ENCODE results near the gene RASGEF1B. TPM values are rescaled to one million over a fixed set of nuclear protein-coding genes. Genes with fewer than 3 reads are reported as not detected.

Gene RASGEF1B
- total and polyA plus RNA-seq, 2 experiments from 2014 or later, result 2.8 to 5.2 TPM

- peaks cover 20% of the 10 kb centered on the region for H3K4me1 Mint-ChIP-seq
- peak; percentile 48 to 51 for TF ChIP-seq CTCF (conservative IDR thresholded peaks at IDR 0.05; ENCODE audit: low read depth in 2 of 2)
- no peak for TF ChIP-seq JUNB (IDR thresholded peaks at IDR 0.05; ENCODE audit: unreplicated experiment)
- H3K79me2 ChIP-seq (replicated peaks; ENCODE audit: insufficient read depth), result no peaks in the 10 kb centered on the region
- ATAC-seq (peak; percentile 24), DNase-seq (ENCODE audit: low spot score) (peak; percentile 60)
- no peaks in the 10 kb centered on the region; the same call in 2 of the 3 replicates for H3K36me3 Mint-ChIP-seq (ENCODE audit: low read depth)
- peaks cover 19% of the 10 kb centered on the region for H3K27me3 Mint-ChIP-seq (ENCODE audit: insufficient read depth, low read depth, poor library complexity)
- H2AFZ ChIP-seq, result peak overlapping the region; percentile 96
- H3K27ac ChIP-seq (ENCODE audit: low read depth), result no peak overlapping the region
- no peaks in the 10 kb centered on the region for H3K36me3 ChIP-seq (ENCODE audit: insufficient read depth)
- H3K27me3 ChIP-seq (ENCODE audit: insufficient read depth), result peaks cover 24% of the 10 kb centered on the region
- no peaks in the 10 kb centered on the region for H3K9me2 ChIP-seq (ENCODE audit: insufficient read depth)
- H3K4me2 ChIP-seq, result peak overlapping the region; percentile 85
- peak overlapping the region; percentile 83 for H3K4me3 Mint-ChIP-seq
- H3K27ac Mint-ChIP-seq, result no peak overlapping the region
- H3K4me1 ChIP-seq (ENCODE audit: insufficient read depth), result peaks cover 25% of the 10 kb centered on the region
- H4K20me1 ChIP-seq (replicated peaks; ENCODE audit: insufficient read depth), result no peaks in the 10 kb centered on the region
- H3K9me3 Mint-ChIP-seq, result peaks cover 6% of the 10 kb centered on the region; the same call in 1 of the 3 replicates
- H3F3A ChIP-seq (replicated peaks; ENCODE audit: low read depth), result no peaks in the 10 kb centered on the region
- H3K4me3 ChIP-seq, result peak overlapping the region; percentile 79
These were observed 825 bp upstream of the RASGEF1B start for GRCh38 chr4:81472281-81473182.

- Mint-ChIP-seq H3K27me3 (ENCODE audit: insufficient read depth, low read depth, poor library complexity) (peaks cover 22% of the 10 kb centered on the region), H3K9me3 (peaks cover 6% of the 10 kb centered on the region; the same call in 1 of the 3 replicates), H3K4me1 (peaks cover 27% of the 10 kb centered on the region), H3K27ac (no peak overlapping the region), H3K4me3 (peak overlapping the region; percentile 83), H3K36me3 (ENCODE audit: low read depth) (no peaks in the 10 kb centered on the region; the same call in 2 of the 3 replicates)
- peak overlapping the region; percentile 96 for H2AFZ ChIP-seq
- H3K27me3 ChIP-seq (ENCODE audit: insufficient read depth), result peaks cover 24% of the 10 kb centered on the region
- H3K9me2 ChIP-seq (ENCODE audit: insufficient read depth), result no peaks in the 10 kb centered on the region
- H3K4me1 ChIP-seq (ENCODE audit: insufficient read depth), result peaks cover 25% of the 10 kb centered on the region
- H3K4me2 ChIP-seq, result peak overlapping the region; percentile 85
- no peaks in the 10 kb centered on the region for H3F3A ChIP-seq (replicated peaks; ENCODE audit: low read depth)
- H4K20me1 ChIP-seq (replicated peaks; ENCODE audit: insufficient read depth), result no peaks in the 10 kb centered on the region
- H3K36me3 ChIP-seq (ENCODE audit: insufficient read depth), result no peaks in the 10 kb centered on the region
- no peaks in the 10 kb centered on the region for H3K79me2 ChIP-seq (replicated peaks; ENCODE audit: insufficient read depth)
- DNase-seq (ENCODE audit: low spot score), result no peak
- peak; percentile 78 for ATAC-seq
- peak overlapping the region; percentile 79 for H3K4me3 ChIP-seq
- no peak overlapping the region; the same call in 1 of the 2 replicates for H3K27ac ChIP-seq (ENCODE audit: low read depth)
- TF ChIP-seq JUNB (IDR thresholded peaks at IDR 0.05; ENCODE audit: unreplicated experiment), result no peak
- TF ChIP-seq REST (IDR thresholded peaks at IDR 0.05; ENCODE audit: unreplicated experiment), result no peak
- no peak for TF ChIP-seq ZNF114 (CRISPR knock-in tag; IDR thresholded peaks at IDR 0.05)
- TF ChIP-seq ZNF331 (CRISPR knock-in tag; IDR thresholded peaks at IDR 0.05; ENCODE audit: low read depth), result no peak
- TF ChIP-seq EZH2 (IDR thresholded peaks at IDR 0.05; ENCODE audit: low read depth, unreplicated experiment), result no peak
- no peak for TF ChIP-seq POLR2AphosphoS5 (IDR thresholded peaks at IDR 0.05; ENCODE audit: low read depth)
- TF ChIP-seq EZH2phosphoT487 (IDR thresholded peaks at IDR 0.05; ENCODE audit: unreplicated experiment), result no peak
- no peak for TF ChIP-seq NANOG (IDR thresholded peaks at IDR 0.05; ENCODE audit: borderline replicate concordance)
- TF ChIP-seq STAT1 (IDR thresholded peaks at IDR 0.05; ENCODE audit: unreplicated experiment), result no peak
- TF ChIP-seq, protein P1, sequence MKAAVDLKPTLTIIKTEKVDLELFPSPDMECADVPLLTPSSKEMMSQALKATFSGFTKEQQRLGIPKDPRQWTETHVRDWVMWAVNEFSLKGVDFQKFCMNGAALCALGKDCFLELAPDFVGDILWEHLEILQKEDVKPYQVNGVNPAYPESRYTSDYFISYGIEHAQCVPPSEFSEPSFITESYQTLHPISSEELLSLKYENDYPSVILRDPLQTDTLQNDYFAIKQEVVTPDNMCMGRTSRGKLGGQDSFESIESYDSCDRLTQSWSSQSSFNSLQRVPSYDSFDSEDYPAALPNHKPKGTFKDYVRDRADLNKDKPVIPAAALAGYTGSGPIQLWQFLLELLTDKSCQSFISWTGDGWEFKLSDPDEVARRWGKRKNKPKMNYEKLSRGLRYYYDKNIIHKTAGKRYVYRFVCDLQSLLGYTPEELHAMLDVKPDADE (IDR thresholded peaks at IDR 0.05), result no peak
These were observed 464 bp downstream of the RASGEF1B start for GRCh38 chr4:81471298-81471587.

Measured in GM23338 (cell line).